ENCODE data around the gene FTSJ1. TPM values are rescaled to one million over a fixed set of nuclear protein-coding genes. Genes with fewer than 3 reads are reported as not detected.

Gene FTSJ1
- polyA plus RNA-seq, 3 donors = 36.6 to 44.3 (median 40.4) TPM

GRCh38 chrX:48521353-48522243 lies 45.6 kb downstream of the FTSJ1 start, which contains the start of gene EBP:
TSS of gene EBP (plus strand) at chrX:48521808. CDS start at chrX:48523772, 1,964 bp downstream.
- peak within 1 kb of the TSS; percentile 74 for H2AFZ ChIP-seq (ENCODE audit: insufficient read depth, low read depth, low read length, poor library complexity, severe bottlenecking)

More at GRCh38 chrX:48521353-48522243, 45.6 kb downstream of the FTSJ1 start, which contains the start of gene EBP:
- Mint-ChIP-seq H3K4me3 (peak within 1 kb of the TSS; percentile 87 to 94), H3K9me3 (peaks cover 0 to 13% (median 2%) of the 10 kb centered on the region in 7 donors), H3K27me3 (ENCODE audit: low read depth in 3 of 3) (peaks cover 0 to 3% (median 0%) of the 10 kb centered on the region in 3 donors), H3K4me1 (peaks cover 20% of the 10 kb centered on the region), H3K36me3 (peaks cover 3 to 8% of the 10 kb centered on the region in 2 donors), H3K27ac (peak within 1 kb of the TSS; percentile 46 to 94 (median 88))
- WGBS (ENCODE audit: insufficient coverage) = 0% methylated on average over 16 of the region's 66 CpGs
- Histone ChIP-seq H3K9ac (ENCODE audit: insufficient read depth, low read length, poor library complexity, severe bottlenecking) (peak within 1 kb of the TSS; percentile 78), H4K20me1 (ENCODE audit: insufficient read depth, low read length) (no peaks in the 10 kb centered on the region), H3K27ac (ENCODE audit: low read depth in 1 of 2, low read length in 2 of 2) (peak within 1 kb of the TSS in 1 of 2 donors; percentile 80), H3K4me1 (ENCODE audit: control insufficient read depth in 1 of 2, insufficient read depth in 2 of 2, low read length in 2 of 2) (peaks cover 13 to 22% of the 10 kb centered on the region in 2 donors), H3K9me3 (replicated peaks in 1 of 2; ENCODE audit: control insufficient read depth in 1 of 2, insufficient read depth in 1 of 2, low read length in 2 of 2) (no peaks in the 10 kb centered on the region), H3K36me3 (replicated peaks in 1 of 2; ENCODE audit: control insufficient read depth in 1 of 2, insufficient read depth in 2 of 2, low read length in 2 of 2) (peaks cover 0 to 4% of the 10 kb centered on the region in 2 donors), H3K79me2 (ENCODE audit: insufficient read depth, low read length) (peaks cover 15% of the 10 kb centered on the region), H3K4me3 (replicated peaks in 1 of 3; ENCODE audit: low read depth in 2 of 3, low read length in 3 of 3) (peak within 1 kb of the TSS; percentile 53 to 82 (median 66)), H3K27me3 (ENCODE audit: control insufficient read depth in 2 of 2, insufficient read depth in 2 of 2, low read length in 2 of 2) (no peaks in the 10 kb centered on the region), H3K4me2 (replicated peaks; ENCODE audit: extremely low read depth, low read length, poor library complexity, severe bottlenecking) (peak within 1 kb of the TSS; percentile 77)
- peak; percentile 78 to 83 (median 81) for DNase-seq
- intact Hi-C loops (cut with micrococcal nuclease) = no loop called here
- no peak for TF ChIP-seq CTCF (IDR thresholded peaks at IDR 0.05)

All from CD14-positive monocyte (primary cell).